Cardiac muscle cell (in vitro differentiated cells and primary cell): ENCODE data around the gene FHIT. TPM values are rescaled to one million over a fixed set of nuclear protein-coding genes. Genes with fewer than 3 reads are reported as not detected.

Source experiments
- DNase-seq, 2 donors: peaks; one replicate each; pipeline versions ENCODE4 v3.0.0 to v3.0.0-alpha.2; 2010 to 2017; ENCODE audit warnings: low read depth in 1 of 2, low spot score in 1 of 2
- H3K27ac ChIP-seq: fragments of 200-600 bp; sonication (generic); 2 replicates; pipeline ENCODE4 v1.5.1; 2016
- H3K27me3 ChIP-seq: fragments of 200-600 bp; sonication (generic); 2 replicates; pipeline ENCODE4 v1.6.0; 2016; ENCODE audit warnings: control low read depth
- H3K36me3 ChIP-seq: fragments of 200-600 bp; sonication (generic); 2 replicates; pipeline ENCODE4 v1.5.1; 2016; ENCODE audit warnings: control low read depth
- H3K4me1 ChIP-seq: fragments of 200-600 bp; sonication (generic); 2 replicates; pipeline ENCODE4 v1.8.1; 2017; ENCODE audit warnings: low read depth, mild to moderate bottlenecking, mixed run types
- H3K4me3 ChIP-seq: fragments of 200-600 bp; sonication (generic); 2 replicates; pipeline ENCODE4 v1.5.1; 2016; ENCODE audit warnings: mild to moderate bottlenecking
- H3K9me3 ChIP-seq: fragments of 200-600 bp; sonication (generic); 2 replicates; pipeline ENCODE4 v1.5.1; 2017; ENCODE audit warnings: low read depth, mild to moderate bottlenecking, control low read depth
- polyA plus RNA-seq: library from polyadenylated mRNA; unstranded; fragments of >200 nt; fragmentation: Nextera tagmentation; extraction: Ambion mirVana; gene quantifications from 2 replicates; pipeline ENCODE4 v1.2.1, GENCODE V29; 2016
- total RNA-seq: library from RNA; depleted of rRNA; stranded (reverse); fragments of >200 nt; gene quantifications from 2 replicates; pipeline ENCODE4 v1.2.3, GENCODE V29; 2016
- TF ChIP-seq, protein P1 (sequence below): IDR thresholded peaks from 2 replicates; pipeline ENCODE4 v1.5.1; 2012; ENCODE audit warnings: low read depth, mild to moderate bottlenecking, low read length

The FHIT gene
- total and polyA plus RNA-seq, 2 experiments from 2014 or later = 6.9 to 12.5 TPM

DNA sequence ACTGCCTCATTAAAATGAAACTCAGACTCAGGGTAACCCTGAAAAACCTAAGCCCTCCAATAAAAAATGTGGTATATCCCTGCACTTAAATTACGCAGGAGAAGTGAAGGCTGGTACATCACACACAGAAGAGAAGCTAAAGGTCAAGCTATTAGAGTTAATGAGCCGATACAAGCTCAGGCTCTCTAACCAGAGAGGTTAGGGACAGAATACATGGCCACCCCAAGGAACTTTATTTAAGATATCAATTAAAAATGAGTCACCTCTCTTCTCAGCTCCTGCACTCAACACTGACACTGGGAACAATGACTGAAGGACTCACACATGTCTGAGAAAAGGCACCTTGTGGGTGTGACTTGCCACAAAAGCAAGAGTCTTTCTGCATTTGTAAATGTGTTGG, 1400.8 kb downstream of the FHIT start:
- no peak for DNase-seq
- Histone ChIP-seq H3K27ac (no peak overlapping the region), H3K9me3 (no peaks in the 10 kb centered on the region), H3K36me3 (no peaks in the 10 kb centered on the region), H3K4me3 (no peak overlapping the region), H3K27me3 (no peaks in the 10 kb centered on the region), H3K4me1 (no peaks in the 10 kb centered on the region)
- TF ChIP-seq, protein P1, sequence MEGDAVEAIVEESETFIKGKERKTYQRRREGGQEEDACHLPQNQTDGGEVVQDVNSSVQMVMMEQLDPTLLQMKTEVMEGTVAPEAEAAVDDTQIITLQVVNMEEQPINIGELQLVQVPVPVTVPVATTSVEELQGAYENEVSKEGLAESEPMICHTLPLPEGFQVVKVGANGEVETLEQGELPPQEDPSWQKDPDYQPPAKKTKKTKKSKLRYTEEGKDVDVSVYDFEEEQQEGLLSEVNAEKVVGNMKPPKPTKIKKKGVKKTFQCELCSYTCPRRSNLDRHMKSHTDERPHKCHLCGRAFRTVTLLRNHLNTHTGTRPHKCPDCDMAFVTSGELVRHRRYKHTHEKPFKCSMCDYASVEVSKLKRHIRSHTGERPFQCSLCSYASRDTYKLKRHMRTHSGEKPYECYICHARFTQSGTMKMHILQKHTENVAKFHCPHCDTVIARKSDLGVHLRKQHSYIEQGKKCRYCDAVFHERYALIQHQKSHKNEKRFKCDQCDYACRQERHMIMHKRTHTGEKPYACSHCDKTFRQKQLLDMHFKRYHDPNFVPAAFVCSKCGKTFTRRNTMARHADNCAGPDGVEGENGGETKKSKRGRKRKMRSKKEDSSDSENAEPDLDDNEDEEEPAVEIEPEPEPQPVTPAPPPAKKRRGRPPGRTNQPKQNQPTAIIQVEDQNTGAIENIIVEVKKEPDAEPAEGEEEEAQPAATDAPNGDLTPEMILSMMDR = no peak

DNA sequence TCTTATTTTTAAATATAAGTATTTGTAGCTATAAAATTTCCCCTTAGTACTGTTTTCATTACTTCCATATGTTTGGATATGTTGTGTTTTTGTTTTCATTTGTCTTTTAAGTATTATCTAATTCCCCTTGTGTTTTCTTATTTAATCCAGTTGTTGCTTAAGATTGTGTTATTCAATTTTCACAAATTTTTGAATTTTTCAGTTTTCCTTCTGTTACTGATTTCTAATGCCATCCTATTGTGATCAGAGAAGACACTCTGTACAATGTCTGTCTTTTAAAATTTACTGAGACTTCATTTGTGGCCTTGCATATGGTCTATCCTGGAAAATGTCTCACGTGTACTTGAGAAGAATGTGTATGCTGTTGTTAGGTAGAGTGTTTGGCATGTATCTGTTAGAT, 1405.9 kb downstream of the FHIT start:
- no peak for DNase-seq
- no peaks in the 10 kb centered on the region for H3K36me3 ChIP-seq
- H3K4me3 ChIP-seq = no peak overlapping the region
- no peaks in the 10 kb centered on the region for H3K27me3 ChIP-seq
- no peak overlapping the region for H3K27ac ChIP-seq
- TF ChIP-seq, protein P1 = no peak
- H3K9me3 ChIP-seq = no peaks in the 10 kb centered on the region
- H3K4me1 ChIP-seq = no peaks in the 10 kb centered on the region

GRCh38 chr3:59843821-59844220, 1407.4 kb downstream of the FHIT start:
- Histone ChIP-seq H3K27ac (no peak overlapping the region), H3K36me3 (no peaks in the 10 kb centered on the region), H3K27me3 (no peaks in the 10 kb centered on the region), H3K4me3 (no peak overlapping the region), H3K4me1 (no peaks in the 10 kb centered on the region), H3K9me3 (no peaks in the 10 kb centered on the region)
- no peak for DNase-seq
- TF ChIP-seq, protein P1 = no peak

DNA sequence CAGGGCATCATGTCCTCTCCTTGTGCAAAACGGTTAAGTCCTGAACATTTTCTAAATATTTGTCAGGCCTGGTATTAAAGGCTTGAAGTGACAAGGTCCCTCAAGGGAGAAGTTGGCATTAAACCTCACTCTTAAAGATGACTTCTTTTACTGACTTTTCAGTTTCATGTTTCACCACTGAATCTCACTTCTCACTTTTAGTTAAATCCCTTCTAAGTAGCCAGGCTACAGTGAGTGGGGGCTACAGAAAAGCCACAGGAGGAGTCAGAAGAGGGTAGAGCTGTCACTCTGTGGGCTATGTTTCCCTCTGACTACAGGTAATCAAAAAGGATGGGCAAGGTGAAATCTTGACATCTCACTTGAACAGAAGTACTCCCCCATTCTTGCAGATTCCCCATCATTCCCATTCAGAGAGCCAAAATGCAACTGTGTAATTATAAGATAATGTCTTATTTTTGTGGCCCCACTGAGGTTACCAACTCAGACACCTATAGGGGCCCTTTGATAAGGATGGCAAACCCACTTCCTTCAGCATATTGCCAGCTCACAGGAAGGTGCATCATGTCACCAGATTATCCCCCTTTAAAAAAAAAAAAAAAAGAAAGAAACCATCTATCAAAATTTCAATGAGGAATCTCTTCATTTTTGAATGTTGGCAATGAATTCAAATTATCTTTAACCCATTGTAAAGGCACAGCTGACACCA, 1411.3 kb downstream of the FHIT start:
- TF ChIP-seq, protein P1 = no peak
- Histone ChIP-seq H3K27ac (no peak overlapping the region), H3K27me3 (no peaks in the 10 kb centered on the region), H3K4me3 (no peak overlapping the region), H3K36me3 (no peaks in the 10 kb centered on the region), H3K4me1 (no peaks in the 10 kb centered on the region), H3K9me3 (no peaks in the 10 kb centered on the region)
- DNase-seq = no peak

GRCh38 chr3:59839283-59839682, 1412.0 kb downstream of the FHIT start:
- TF ChIP-seq, protein P1 = no peak
- Histone ChIP-seq H3K36me3 (no peaks in the 10 kb centered on the region), H3K9me3 (no peaks in the 10 kb centered on the region), H3K27ac (no peak overlapping the region), H3K4me1 (no peaks in the 10 kb centered on the region), H3K4me3 (no peak overlapping the region), H3K27me3 (no peaks in the 10 kb centered on the region)
- peak in 1 of 2 donors; percentile 77 for DNase-seq
